ENCODE data around the gene CACNA1B.
"Not testable (repeated sequence)": the region's sequence is repeated elsewhere in the genome, so short reads cannot be mapped to it uniquely, and the experiment has no call there.

Gene CACNA1B

GRCh38 chr9:137866226-137867141 lies 11.1 kb upstream of the CACNA1B start:
- DNase-seq (ENCODE audit: low read depth) = no peak

GRCh38 chr9:137870432-137870831 lies 7.2 kb upstream of the CACNA1B start:
- no peak for DNase-seq (ENCODE audit: low read depth)

- no peak for DNase-seq (ENCODE audit: low read depth)
These were observed 5.3 kb upstream of the CACNA1B start for GRCh38 chr9:137872296-137872695.

GRCh38 chr9:137873408-137873807 lies 4.2 kb upstream of the CACNA1B start:
- no peak for DNase-seq (ENCODE audit: low read depth)

GRCh38 chr9:137873858-137874362 lies 3.7 kb upstream of the CACNA1B start:
- no peak for DNase-seq (ENCODE audit: low read depth)

GRCh38 chr9:137875354-137875753 lies 2.2 kb upstream of the CACNA1B start:
- DNase-seq (ENCODE audit: low read depth) = no peak

GRCh38 chr9:137875846-137876245 lies 1.7 kb upstream of the CACNA1B start:
- no peak for DNase-seq (ENCODE audit: low read depth)

- no peak for DNase-seq (ENCODE audit: low read depth)
These were observed 1.3 kb upstream of the CACNA1B start for GRCh38 chr9:137876269-137876668.

GRCh38 chr9:137876781-137877386 lies 698 bp upstream of the CACNA1B start:
- DNase-seq (ENCODE audit: low read depth) = no peak

- no peak for DNase-seq (ENCODE audit: low read depth)
These were observed 762 bp downstream of the CACNA1B start for GRCh38 chr9:137878146-137878941.

- DNase-seq (ENCODE audit: low read depth) = no peak
These were observed 1.5 kb downstream of the CACNA1B start for GRCh38 chr9:137879052-137879451.

- no peak for DNase-seq (ENCODE audit: low read depth)
These were observed 2.1 kb downstream of the CACNA1B start for GRCh38 chr9:137879566-137880150.

GRCh38 chr9:137880160-137880975 lies 2.8 kb downstream of the CACNA1B start:
- no peak for DNase-seq (ENCODE audit: low read depth)

- no peak for DNase-seq (ENCODE audit: low read depth)
These were observed 3.5 kb downstream of the CACNA1B start for GRCh38 chr9:137880976-137881530.

- no peak for DNase-seq (ENCODE audit: low read depth)
These were observed 4.3 kb downstream of the CACNA1B start for GRCh38 chr9:137881591-137882505.

- no peak for DNase-seq (ENCODE audit: low read depth)
These were observed 4.9 kb downstream of the CACNA1B start for GRCh38 chr9:137882506-137882821.

- not testable (repeated sequence) for DNase-seq (ENCODE audit: low read depth)
These were observed 6.4 kb downstream of the CACNA1B start for GRCh38 chr9:137883977-137884376.

- not testable (repeated sequence) for DNase-seq (ENCODE audit: low read depth)
These were observed 7.0 kb downstream of the CACNA1B start for GRCh38 chr9:137884547-137884946.

GRCh38 chr9:137885121-137885520 lies 7.5 kb downstream of the CACNA1B start:
- DNase-seq (ENCODE audit: low read depth) = not testable (repeated sequence)

GRCh38 chr9:137888621-137889020 lies 11.0 kb downstream of the CACNA1B start:
- DNase-seq (ENCODE audit: low read depth) = not testable (repeated sequence)

Data from stromal cell of bone marrow (primary cell).